Stimulated activated CD8-positive, alpha-beta memory T cell treated with anti-CD3 and anti-CD28 coated beads, Interleukin-7, amount 100 ng/mL, for 1 hour (primary cell): ENCODE results near the gene DLX3.
A peak's percentile ranks its signal among the peaks of the same experiment; 100 is the strongest.

Experiments used
- DNase-seq, 2 donors: peaks; one replicate each; pipeline ENCODE4 v3.0.0-alpha.2; 2020; ENCODE audit warnings: low read depth in 2 of 2

DLX3 gene

GRCh38 chr17:49972486-49973270 lies 22.3 kb downstream of the DLX3 start:
- DNase-seq = no peak

- DNase-seq = no peak
These were observed 23.1 kb downstream of the DLX3 start for GRCh38 chr17:49971848-49972485.

- DNase-seq = no peak
These were observed 23.7 kb downstream of the DLX3 start for GRCh38 chr17:49971199-49971847.

GRCh38 chr17:49970498-49970897 lies 24.5 kb downstream of the DLX3 start:
- DNase-seq = no peak

DNA sequence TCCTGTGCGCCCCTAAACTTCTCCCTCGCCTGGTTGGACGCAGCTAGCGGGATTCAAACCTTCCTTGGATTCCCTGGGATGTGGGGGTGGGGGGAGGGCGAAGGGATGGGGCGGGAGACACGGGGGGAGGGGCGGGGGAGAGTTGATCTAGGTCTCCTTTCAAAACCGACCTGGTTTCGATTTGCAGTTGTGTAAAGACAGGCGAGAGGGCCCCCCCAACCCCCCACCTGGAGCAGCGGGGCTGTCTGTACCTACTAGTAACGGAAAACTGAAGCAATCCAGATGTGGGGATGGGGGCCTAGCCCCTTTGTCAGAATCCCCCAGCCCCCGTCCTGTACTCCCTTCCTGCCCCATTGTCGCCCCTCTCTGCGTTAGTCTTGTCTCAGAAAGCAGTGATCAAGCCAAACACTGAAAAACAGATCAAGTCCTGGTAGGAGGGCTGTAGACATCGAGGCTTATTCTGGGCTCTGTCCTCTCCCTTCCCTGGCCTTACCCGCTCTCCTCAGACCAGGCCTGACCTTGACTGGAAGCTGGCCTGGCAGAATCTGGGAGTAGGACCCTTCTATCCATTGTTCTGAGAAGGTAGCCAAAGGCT lies 25.1 kb downstream of the DLX3 start:
- DNase-seq = no peak

DNA sequence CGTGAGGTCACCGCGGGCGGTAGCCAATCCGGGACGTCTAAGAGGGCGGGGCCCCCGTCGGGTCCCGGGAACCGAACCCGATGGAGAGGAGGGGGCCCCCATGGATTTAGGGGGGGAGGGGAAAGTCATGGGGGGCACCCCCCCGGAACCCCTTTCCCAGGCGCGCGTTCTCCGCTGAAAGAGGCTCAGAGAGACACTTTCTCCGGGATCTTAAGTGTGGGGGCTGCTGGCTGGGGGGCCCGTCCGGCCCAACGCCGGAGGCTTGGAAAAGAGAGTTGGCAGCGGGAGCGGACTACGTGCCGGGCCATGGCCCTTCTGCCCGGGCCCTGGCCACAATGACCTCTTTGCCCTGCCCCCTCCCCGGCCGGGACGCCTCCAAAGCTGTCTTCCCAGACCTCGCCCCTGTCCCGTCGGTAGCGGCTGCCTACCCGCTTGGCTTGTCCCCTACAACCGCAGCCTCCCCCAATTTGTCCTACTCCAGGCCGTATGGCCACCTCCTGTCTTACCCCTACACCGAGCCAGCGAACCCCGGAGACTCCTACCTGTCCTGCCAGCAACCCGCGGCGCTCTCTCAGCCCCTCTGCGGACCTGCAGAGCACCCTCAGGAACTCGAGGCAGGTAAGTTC lies 25.8 kb downstream of the DLX3 start, which contains the start of gene DLX4:
DLX4 (plus strand) TSS at position 57 of the 626 bp plus-strand sequence; CDS start at position 336, 279 bp downstream.
- no peak for DNase-seq

DNA sequence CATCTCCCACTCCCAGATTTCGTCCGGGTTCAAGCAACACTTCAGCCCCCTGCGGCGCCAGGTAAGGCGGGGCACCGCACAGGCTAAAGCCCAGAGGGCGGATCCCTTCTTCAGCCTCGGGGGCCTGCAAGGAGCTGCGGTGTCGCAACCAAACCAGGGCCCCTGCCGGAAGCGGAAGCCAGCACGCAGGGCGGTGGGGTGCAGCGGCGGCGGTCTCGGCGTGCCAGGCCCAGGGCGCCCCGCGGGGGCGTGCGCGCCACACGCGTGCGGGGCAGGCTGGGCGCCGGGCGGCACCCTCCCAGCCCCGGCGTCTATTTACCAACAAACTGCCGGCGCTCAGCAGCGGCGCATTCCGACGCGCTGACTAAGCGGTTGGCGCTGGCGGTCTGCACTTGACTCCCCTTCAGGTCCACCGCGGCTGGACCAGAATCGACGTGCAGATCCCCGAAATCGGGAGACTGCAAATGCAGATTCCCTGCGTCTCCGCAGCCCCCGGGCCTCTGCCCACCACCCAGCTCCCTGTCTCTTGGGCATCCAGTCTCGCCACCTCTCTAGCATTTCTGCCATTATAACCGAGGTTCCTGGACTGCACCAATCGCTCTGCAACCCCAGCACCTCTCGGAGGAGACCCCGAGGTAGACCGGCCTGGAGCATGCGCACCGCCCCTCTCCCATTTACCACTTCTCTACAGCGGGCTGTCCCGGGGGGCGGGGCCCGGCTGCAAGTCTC lies 26.5 kb downstream of the DLX3 start:
- peak; percentile 26 to 28 for DNase-seq

DNA sequence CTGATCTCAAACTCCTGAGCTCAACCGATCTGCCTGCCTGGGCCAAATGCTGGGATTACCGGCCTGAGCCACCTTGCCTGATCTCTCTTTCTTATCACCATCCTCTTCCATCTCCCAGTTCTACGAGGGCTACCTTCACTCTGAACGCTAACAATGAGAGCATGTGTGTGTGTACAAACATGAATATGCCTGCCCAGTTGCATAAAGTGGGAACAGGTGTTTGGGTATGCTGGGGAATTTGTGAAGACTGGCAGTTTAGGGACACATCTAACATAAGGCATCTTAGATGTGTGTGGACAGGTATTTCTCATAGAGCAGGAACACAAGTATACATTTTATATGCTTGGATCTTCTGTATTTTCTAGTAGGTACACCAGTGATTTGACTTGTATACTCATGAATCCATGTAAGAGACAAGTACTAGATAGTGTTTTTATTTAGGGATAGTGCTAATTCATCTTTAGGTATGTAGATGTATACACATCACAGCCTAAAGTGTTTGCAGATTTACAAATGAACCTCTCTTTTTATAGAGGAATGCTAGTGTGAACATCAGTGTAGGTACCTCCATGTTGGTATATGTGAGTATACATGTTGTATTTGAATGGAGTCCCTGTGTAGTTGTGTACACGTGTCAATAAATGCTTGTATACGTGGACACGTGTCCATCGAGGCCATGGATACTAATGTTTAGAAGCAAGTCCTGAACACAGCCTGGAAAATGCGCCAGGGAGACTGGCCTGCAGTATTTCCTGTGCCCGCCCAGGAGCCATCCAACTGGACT lies 27.2 kb downstream of the DLX3 start:
- DNase-seq = no peak

GRCh38 chr17:49967205-49967604 lies 27.8 kb downstream of the DLX3 start:
- DNase-seq = no peak

DNA sequence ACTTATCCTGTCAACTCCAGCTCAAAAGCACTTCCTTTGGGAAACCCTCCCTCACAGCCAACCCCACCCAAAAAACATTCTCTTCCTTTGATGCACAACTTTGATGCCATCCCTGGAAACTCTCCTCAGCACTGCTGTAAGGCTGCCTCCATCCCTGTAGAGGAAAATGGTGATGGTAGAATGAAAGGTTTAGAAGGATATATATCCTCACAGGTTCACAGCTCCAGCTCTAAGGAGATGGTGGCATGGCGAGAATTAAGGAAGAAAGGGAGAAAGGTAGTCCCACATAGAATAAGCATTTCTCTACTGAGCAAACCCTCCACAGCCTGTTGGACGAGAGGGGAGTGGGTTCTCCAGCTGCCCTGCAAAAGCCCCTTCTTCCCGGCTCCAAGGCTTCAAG lies 28.3 kb downstream of the DLX3 start:
- no peak for DNase-seq

GRCh38 chr17:49965524-49965909 lies 29.5 kb downstream of the DLX3 start:
- no peak for DNase-seq

DNA sequence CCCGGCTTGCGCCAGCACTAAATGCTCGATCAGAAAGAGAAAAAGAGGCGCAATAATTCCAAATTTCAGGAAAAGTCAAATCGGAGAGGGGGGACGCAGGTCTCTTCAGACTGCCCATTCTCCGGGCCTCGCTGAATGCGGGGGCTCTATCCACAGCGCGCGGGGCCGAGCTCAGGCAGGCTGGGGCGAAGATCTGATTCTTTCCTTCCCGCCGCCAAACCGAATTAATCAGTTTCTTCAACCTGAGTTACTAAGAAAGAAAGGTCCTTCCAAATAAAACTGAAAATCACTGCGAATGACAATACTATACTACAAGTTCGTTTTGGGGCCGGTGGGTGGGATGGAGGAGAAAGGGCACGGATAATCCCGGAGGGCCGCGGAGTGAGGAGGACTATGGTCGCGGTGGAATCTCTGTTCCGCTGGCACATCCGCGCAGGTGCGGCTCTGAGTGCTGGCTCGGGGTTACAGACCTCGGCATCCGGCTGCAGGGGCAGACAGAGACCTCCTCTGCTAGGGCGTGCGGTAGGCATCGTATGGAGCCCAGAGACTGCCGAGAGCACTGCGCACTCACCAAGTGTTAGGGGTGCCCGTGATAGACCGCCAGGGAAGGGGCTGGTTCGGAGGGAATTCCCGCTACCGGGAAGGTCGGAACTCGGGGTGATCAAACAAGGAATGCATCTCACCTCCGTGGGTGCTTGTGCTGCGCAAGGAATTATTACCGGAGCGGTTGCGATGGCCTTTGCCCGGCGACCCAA lies 30.1 kb downstream of the DLX3 start:
- DNase-seq = no peak

DNA sequence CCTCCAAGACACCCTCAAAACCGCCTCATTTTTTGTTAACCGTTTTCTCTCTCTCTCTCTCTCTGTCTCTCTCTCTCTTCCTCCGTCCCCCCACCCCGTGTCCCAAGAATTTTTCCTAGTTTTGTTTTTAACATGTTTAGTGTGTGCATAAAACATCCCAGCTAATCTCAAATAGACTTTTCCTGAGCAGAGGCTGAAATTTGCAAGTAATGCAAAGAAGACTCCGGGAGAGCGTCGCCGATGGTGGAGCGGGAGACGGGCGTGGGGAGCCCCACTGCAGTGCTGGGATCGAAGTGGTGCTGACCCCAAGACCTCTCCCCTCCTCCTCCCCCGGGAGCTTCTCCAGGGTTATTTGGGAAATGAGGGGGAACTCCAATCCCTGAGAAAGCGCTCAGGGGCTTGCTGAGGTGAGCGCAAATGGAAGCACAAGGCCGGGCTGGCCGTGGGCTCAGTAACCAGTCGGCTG lies 30.7 kb downstream of the DLX3 start:
- no peak for DNase-seq

DNA sequence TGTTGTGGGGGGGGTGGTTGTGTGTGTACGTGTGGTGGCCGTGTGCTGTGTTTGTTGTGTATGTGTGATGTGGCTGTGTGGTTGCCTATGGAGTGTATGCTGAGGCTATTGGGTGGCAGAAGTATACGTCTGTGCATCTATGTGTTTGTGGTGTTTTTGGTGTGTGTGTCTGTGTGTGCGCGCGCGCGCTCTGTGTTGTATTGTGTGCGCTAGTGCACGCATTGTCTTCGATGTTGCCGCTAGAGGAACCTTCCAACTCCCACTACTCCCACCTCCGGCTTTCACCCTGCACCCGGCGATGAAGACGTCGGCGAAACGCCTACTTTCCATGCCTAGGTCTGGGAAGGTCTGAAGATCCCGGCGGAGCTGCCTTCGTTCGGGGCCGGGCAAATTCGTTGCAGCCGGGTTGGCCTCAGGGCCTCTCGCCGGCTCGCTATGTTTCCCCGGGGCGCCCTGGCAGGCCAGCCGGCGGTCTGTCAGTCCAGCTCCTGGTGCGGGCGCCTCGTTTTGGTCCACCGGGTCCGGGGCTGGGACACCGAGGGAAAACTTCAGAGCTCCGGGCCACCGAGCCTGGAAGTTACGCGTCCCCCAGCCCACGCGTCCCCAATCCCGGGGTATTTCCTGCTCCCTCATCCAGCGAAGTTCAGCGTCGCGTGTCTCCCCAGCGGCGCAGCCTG lies 31.3 kb downstream of the DLX3 start:
- no peak for DNase-seq

DNA sequence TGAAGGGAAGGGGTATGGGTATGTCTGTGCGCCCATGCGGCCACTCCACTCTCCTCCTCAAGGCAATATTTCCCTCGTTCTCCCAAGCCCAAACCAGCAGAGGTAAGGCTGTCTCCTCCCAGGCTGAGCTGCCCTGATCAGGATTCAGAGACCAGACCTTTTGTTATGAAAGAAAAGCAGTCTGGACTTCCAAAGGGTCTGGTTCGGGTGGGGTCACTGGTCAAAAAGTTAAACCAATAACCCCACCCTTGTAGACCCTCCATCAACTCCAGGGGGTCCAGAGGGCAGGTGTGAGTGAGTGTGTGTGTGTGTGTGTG lies 31.8 kb downstream of the DLX3 start:
- DNase-seq = no peak

GRCh38 chr17:49962599-49963308 lies 32.3 kb downstream of the DLX3 start:
- no peak for DNase-seq

GRCh38 chr17:49959183-49959935 lies 35.7 kb downstream of the DLX3 start:
- DNase-seq = no peak

DNA sequence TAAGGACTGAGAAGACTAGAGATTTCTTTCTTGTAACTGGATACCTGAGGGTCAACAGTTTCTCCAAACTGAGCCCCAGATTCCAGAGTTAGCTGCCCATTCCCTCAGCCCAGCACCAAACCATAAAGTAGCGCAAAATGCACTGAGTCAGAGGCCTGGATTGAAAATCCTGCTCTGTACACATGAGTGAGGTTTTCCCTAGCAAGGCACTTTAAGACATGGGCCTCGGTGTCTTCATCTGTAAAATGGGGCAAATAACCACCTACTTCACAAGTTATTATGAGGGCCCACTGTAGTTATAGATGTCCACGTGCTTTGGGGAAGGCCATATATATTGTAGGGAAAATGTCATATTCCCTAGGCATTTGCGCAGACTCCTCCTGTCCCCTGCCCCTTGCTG lies 36.3 kb downstream of the DLX3 start:
- DNase-seq = no peak
